ENCODE results near the gene CAD. TPM values are rescaled to one million over a fixed set of nuclear protein-coding genes. Genes with fewer than 3 reads are reported as not detected.
A peak's percentile ranks its signal among the peaks of the same experiment; 100 is the strongest.

Gene CAD
- total and polyA plus RNA-seq, 2 donors (not counting 3 experiments of a cell fraction or from before 2014, with no cell fraction given): 60.3 to 91.4 TPM

GRCh38 chr2:27291865-27292264 lies 74.7 kb downstream of the CAD start:
- Histone ChIP-seq H3K4me3 (replicated peaks in 1 of 3; ENCODE audit: insufficient read depth in 1 of 3, low read depth in 1 of 3, low read length in 3 of 3) (no peak overlapping the region), H3K27ac (ENCODE audit: insufficient read depth, low read depth, low read length) (no peak overlapping the region), H3K36me3 (ENCODE audit: control insufficient read depth in 2 of 2, extremely low read depth in 1 of 2, insufficient read depth in 2 of 2, low read length in 2 of 2) (no peaks in the 10 kb centered on the region), H3K9ac (replicated peaks; ENCODE audit: extremely low read depth, insufficient read depth, low read length) (no peak overlapping the region), H3K9me3 (replicated peaks; ENCODE audit: control insufficient read depth, insufficient read depth, low read length) (no peaks in the 10 kb centered on the region), H2AFZ (ENCODE audit: low read depth, low read length) (no peak overlapping the region), H3K4me1 (ENCODE audit: control insufficient read depth, extremely low read depth, insufficient read depth, low read length) (peaks cover 44% of the 10 kb centered on the region), H3K9me1 (replicated peaks; ENCODE audit: control insufficient read depth, extremely low read depth, insufficient read depth, low read length) (no peaks in the 10 kb centered on the region), H3K4me2 (ENCODE audit: insufficient read depth, low read length) (no peak overlapping the region), H4K20me1 (replicated peaks; ENCODE audit: control insufficient read depth, extremely low read depth, insufficient read depth, low read length) (no peaks in the 10 kb centered on the region), H3K27me3 (ENCODE audit: control insufficient read depth in 2 of 2, insufficient read depth in 2 of 2, low read length in 2 of 2) (no peaks in the 10 kb centered on the region), H3K79me2 (ENCODE audit: control insufficient read depth, insufficient read depth, low read length) (no peaks in the 10 kb centered on the region)
- CTCF ChIA-PET: interaction anchor here (1.6 to 7.2 kb wide), 4 partner anchors 11 to 28 kb away, joined by 6 to 107 read pairs (median 50); partner anchors contain the start of genes SLC30A3 and TRIM54
- no peak for FAIRE-seq
- intact Hi-C loops (cut with micrococcal nuclease): no loop called here
- no TSS peak for BruUV-seq (replicated peaks)
- no peak for DNase-seq (ENCODE audit: low read depth, low spot score)
- no peak for TF ChIP-seq MAX (IDR thresholded peaks at IDR 0.05; ENCODE audit: insufficient read depth, insufficient read length)
- TF ChIP-seq CTCF (IDR thresholded peaks at IDR 0.05; ENCODE audit: extremely low read depth in 1 of 2, insufficient read depth in 1 of 2, low read depth in 1 of 2, low read length in 2 of 2): peak in 1 of 2 donors; percentile 6
- POLR2A ChIA-PET: interaction anchor here (0.5 kb wide), 1 partner anchor 275 kb away, joined by 3 read pairs; no protein-coding TSS in a partner anchor
- dilution Hi-C loops (cut with MboI; ENCODE audit: extremely low pct_ligation_motif_present, low sequenced_read_pairs): no loop called here

Other genes starting within 250 kb of the CAD start
- 5.0 and 6.1 TPM in 2 replicates for gene MAPRE3, start 246.7 kb upstream of the CAD start, total RNA-seq
- 4.4 and 6.7 TPM in 2 replicates for gene MAPRE3, start 246.7 kb upstream of the CAD start, polyA plus RNA-seq
- 107 and 109 TPM in 2 replicates for gene TMEM214, start 184.4 kb upstream of the CAD start, total RNA-seq
- gene TMEM214, start 184.4 kb upstream of the CAD start, polyA plus RNA-seq: 163 and 187 TPM in 2 replicates
- 27.5 and 28.2 TPM in 2 replicates for gene AGBL5, start 165.7 kb upstream of the CAD start, total RNA-seq
- gene AGBL5, start 165.7 kb upstream of the CAD start, polyA plus RNA-seq: 40.4 and 41.9 TPM in 2 replicates
- 415 TPM in 2 replicates for gene OST4, start 145.7 kb upstream of the CAD start, total RNA-seq
- 1,189 and 2,226 TPM in 2 replicates for gene OST4, start 145.7 kb upstream of the CAD start, polyA plus RNA-seq
- gene EMILIN1, start 138.8 kb upstream of the CAD start, total RNA-seq: 4.1 and 16.6 TPM in 2 replicates
- 11.7 and 15.5 TPM in 2 replicates for gene EMILIN1, start 138.8 kb upstream of the CAD start, polyA plus RNA-seq
- gene KHK, start 130.6 kb upstream of the CAD start, total RNA-seq: 3.7 and 4.4 TPM in 2 replicates
- gene KHK, start 130.6 kb upstream of the CAD start, polyA plus RNA-seq: 2.4 and 2.9 TPM in 2 replicates
- gene CGREF1, start 98.2 kb upstream of the CAD start, total RNA-seq: 4.0 and 5.8 TPM in 2 replicates
- 2.7 and 2.9 TPM in 2 replicates for gene CGREF1, start 98.2 kb upstream of the CAD start, polyA plus RNA-seq
- gene ABHD1, start 93.6 kb upstream of the CAD start, total RNA-seq: not detected in 2 replicates
- 0.07 and 0.41 TPM in 2 replicates for gene ABHD1, start 93.6 kb upstream of the CAD start, polyA plus RNA-seq
- gene PREB, start 82.7 kb upstream of the CAD start, total RNA-seq: 45.6 and 47.2 TPM in 2 replicates
- 73.3 and 73.4 TPM in 2 replicates for gene PREB, start 82.7 kb upstream of the CAD start, polyA plus RNA-seq
- gene PRR30, start 78.0 kb upstream of the CAD start, total RNA-seq: not detected in 2 replicates
- gene PRR30, start 78.0 kb upstream of the CAD start, polyA plus RNA-seq: not detected in 2 replicates
- not detected in 2 replicates for gene TCF23, start 68.4 kb upstream of the CAD start, total RNA-seq
- gene TCF23, start 68.4 kb upstream of the CAD start, polyA plus RNA-seq: not detected in 2 replicates
- gene ATRAID, start 5.3 kb upstream of the CAD start, total RNA-seq: 84.3 and 86.6 TPM in 2 replicates
- gene ATRAID, start 5.3 kb upstream of the CAD start, polyA plus RNA-seq: 280 and 283 TPM in 2 replicates
- gene SLC5A6, start 5.1 kb upstream of the CAD start, total RNA-seq: 42.7 and 52.0 TPM in 2 replicates
- 76.8 and 92.5 TPM in 2 replicates for gene SLC5A6, start 5.1 kb upstream of the CAD start, polyA plus RNA-seq
- 9.2 and 16.7 TPM in 2 replicates for gene SLC30A3, start 45.7 kb downstream of the CAD start, total RNA-seq
- gene SLC30A3, start 45.7 kb downstream of the CAD start, polyA plus RNA-seq: 63.9 and 79.9 TPM in 2 replicates
- gene DNAJC5G, start 58.1 kb downstream of the CAD start, total RNA-seq: 0.16 and 0.77 TPM in 2 replicates
- gene DNAJC5G, start 58.1 kb downstream of the CAD start, polyA plus RNA-seq: 1.4 and 1.7 TPM in 2 replicates
- gene TRIM54, start 65.1 kb downstream of the CAD start, total RNA-seq: 0.42 and 0.51 TPM in 2 replicates
- 1.6 and 1.7 TPM in 2 replicates for gene TRIM54, start 65.1 kb downstream of the CAD start, polyA plus RNA-seq
- gene UCN, start 91.1 kb downstream of the CAD start, total RNA-seq: 0.75 TPM in 1 of 2 replicates, not detected in the other
- gene UCN, start 91.1 kb downstream of the CAD start, polyA plus RNA-seq: 1.2 and 1.6 TPM in 2 replicates
- gene MPV17, start 105.7 kb downstream of the CAD start, total RNA-seq: 66.5 and 74.7 TPM in 2 replicates
- 260 and 267 TPM in 2 replicates for gene MPV17, start 105.7 kb downstream of the CAD start, polyA plus RNA-seq
- 57.4 and 63.2 TPM in 2 replicates for gene GTF3C2, start 139.4 kb downstream of the CAD start, total RNA-seq
- gene GTF3C2, start 139.4 kb downstream of the CAD start, polyA plus RNA-seq: 59.7 and 68.3 TPM in 2 replicates
- gene EIF2B4, start 153.0 kb downstream of the CAD start, total RNA-seq: 43.7 and 48.9 TPM in 2 replicates
- 63.2 and 66.5 TPM in 2 replicates for gene EIF2B4, start 153.0 kb downstream of the CAD start, polyA plus RNA-seq
- 86.5 and 103 TPM in 2 replicates for gene SNX17, start 153.2 kb downstream of the CAD start, total RNA-seq
- gene SNX17, start 153.2 kb downstream of the CAD start, polyA plus RNA-seq: 127 and 130 TPM in 2 replicates
- 19.0 and 20.7 TPM in 2 replicates for gene ZNF513, start 163.4 kb downstream of the CAD start, total RNA-seq
- 30.6 and 43.2 TPM in 2 replicates for gene ZNF513, start 163.4 kb downstream of the CAD start, polyA plus RNA-seq
- gene PPM1G, start 192.2 kb downstream of the CAD start, total RNA-seq: 131 and 135 TPM in 2 replicates
- gene PPM1G, start 192.2 kb downstream of the CAD start, polyA plus RNA-seq: 38.3 and 48.1 TPM in 2 replicates
- gene NRBP1, start 211.3 kb downstream of the CAD start, total RNA-seq: 118 and 130 TPM in 2 replicates
- 169 and 190 TPM in 2 replicates for gene NRBP1, start 211.3 kb downstream of the CAD start, polyA plus RNA-seq
- 4.0 and 4.6 TPM in 2 replicates for gene KRTCAP3, start 225.0 kb downstream of the CAD start, total RNA-seq
- 2.1 and 2.2 TPM in 2 replicates for gene KRTCAP3, start 225.0 kb downstream of the CAD start, polyA plus RNA-seq